ENCODE measurements around the gene UQCR11. TPM values are rescaled to one million over a fixed set of nuclear protein-coding genes. Genes with fewer than 3 reads are reported as not detected.
A peak's percentile ranks its signal among the peaks of the same experiment; 100 is the strongest.

UQCR11 gene
- polyA plus RNA-seq, 3 donors: 55.6 to 731 (median 659) TPM

- WGBS (ENCODE audit: insufficient coverage): 94% methylated on average over 25 of the region's 41 CpGs
- DNase-seq: no peak
- Mint-ChIP-seq H3K27me3 (ENCODE audit: low read depth in 3 of 3) (peaks cover 0 to 2% (median 0%) of the 10 kb centered on the region in 3 donors), H3K36me3 (peaks cover 47 to 92% of the 10 kb centered on the region in 2 donors), H3K27ac (peak overlapping the region in 1 of 7 donors; percentile 33), H3K4me1 (peaks cover 2% of the 10 kb centered on the region), H3K9me3 (no peaks in the 10 kb centered on the region), H3K4me3 (no peak overlapping the region)
- Histone ChIP-seq H3K27me3 (ENCODE audit: control insufficient read depth in 2 of 2, insufficient read depth in 2 of 2, low read length in 2 of 2) (no peaks in the 10 kb centered on the region), H3K4me2 (replicated peaks; ENCODE audit: extremely low read depth, low read length, poor library complexity, severe bottlenecking) (no peak overlapping the region), H2AFZ (ENCODE audit: insufficient read depth, low read depth, low read length, poor library complexity, severe bottlenecking) (no peak overlapping the region), H4K20me1 (ENCODE audit: insufficient read depth, low read length) (no peaks in the 10 kb centered on the region), H3K36me3 (replicated peaks in 1 of 2; ENCODE audit: control insufficient read depth in 1 of 2, insufficient read depth in 2 of 2, low read length in 2 of 2) (peaks cover 59 to 65% of the 10 kb centered on the region in 2 donors), H3K4me3 (replicated peaks in 1 of 3; ENCODE audit: low read depth in 2 of 3, low read length in 3 of 3) (no peak overlapping the region), H3K9me3 (replicated peaks in 1 of 2; ENCODE audit: control insufficient read depth in 1 of 2, insufficient read depth in 1 of 2, low read length in 2 of 2) (no peaks in the 10 kb centered on the region), H3K27ac (ENCODE audit: low read depth in 1 of 2, low read length in 2 of 2) (no peak overlapping the region), H3K79me2 (ENCODE audit: insufficient read depth, low read length) (no peaks in the 10 kb centered on the region), H3K4me1 (ENCODE audit: control insufficient read depth in 1 of 2, insufficient read depth in 2 of 2, low read length in 2 of 2) (no peaks in the 10 kb centered on the region), H3K9ac (ENCODE audit: insufficient read depth, low read length, poor library complexity, severe bottlenecking) (no peak overlapping the region)
- TF ChIP-seq CTCF (IDR thresholded peaks at IDR 0.05): no peak
- intact Hi-C loops (cut with micrococcal nuclease): no loop called here
Observed at GRCh38 chr19:1615156-1615765, 10.0 kb upstream of the UQCR11 start.

GRCh38 chr19:1613808-1614570 lies 8.7 kb upstream of the UQCR11 start:
- Histone ChIP-seq H3K4me3 (replicated peaks in 1 of 3; ENCODE audit: low read depth in 2 of 3, low read length in 3 of 3) (no peak overlapping the region), H3K4me1 (ENCODE audit: control insufficient read depth in 1 of 2, insufficient read depth in 2 of 2, low read length in 2 of 2) (peaks cover 9 to 11% of the 10 kb centered on the region in 2 donors), H3K4me2 (replicated peaks; ENCODE audit: extremely low read depth, low read length, poor library complexity, severe bottlenecking) (no peak overlapping the region), H3K9me3 (replicated peaks in 1 of 2; ENCODE audit: control insufficient read depth in 1 of 2, insufficient read depth in 1 of 2, low read length in 2 of 2) (no peaks in the 10 kb centered on the region), H2AFZ (ENCODE audit: insufficient read depth, low read depth, low read length, poor library complexity, severe bottlenecking) (no peak overlapping the region), H3K79me2 (ENCODE audit: insufficient read depth, low read length) (no peaks in the 10 kb centered on the region), H3K27ac (ENCODE audit: low read depth in 1 of 2, low read length in 2 of 2) (no peak overlapping the region), H3K27me3 (ENCODE audit: control insufficient read depth in 2 of 2, insufficient read depth in 2 of 2, low read length in 2 of 2) (peaks cover 0 to under 1% of the 10 kb centered on the region in 2 donors), H3K9ac (ENCODE audit: insufficient read depth, low read length, poor library complexity, severe bottlenecking) (no peak overlapping the region), H3K36me3 (replicated peaks in 1 of 2; ENCODE audit: control insufficient read depth in 1 of 2, insufficient read depth in 2 of 2, low read length in 2 of 2) (peaks cover 53 to 55% of the 10 kb centered on the region in 2 donors), H4K20me1 (ENCODE audit: insufficient read depth, low read length) (no peaks in the 10 kb centered on the region)
- Mint-ChIP-seq H3K4me1 (peaks cover 10% of the 10 kb centered on the region), H3K9me3 (no peaks in the 10 kb centered on the region), H3K27ac (no peak overlapping the region), H3K36me3 (peaks cover 44 to 83% of the 10 kb centered on the region in 2 donors), H3K27me3 (ENCODE audit: low read depth in 3 of 3) (peaks cover 0 to 6% (median 5%) of the 10 kb centered on the region in 3 donors), H3K4me3 (no peak overlapping the region)
- intact Hi-C loops (cut with micrococcal nuclease): no loop called here
- no peak for DNase-seq
- WGBS (ENCODE audit: insufficient coverage): 98% methylated on average over 28 of the region's 32 CpGs
- TF ChIP-seq CTCF (IDR thresholded peaks at IDR 0.05): no peak

All from CD14-positive monocyte (primary cell).